GM12801 (cell line): ENCODE results near the gene GASK1B.

ENCODE experiments used
- CTCF ChIP-seq: IDR thresholded peaks from one replicate; pipeline ENCODE4 v1.5.1; 2011; ENCODE audit warnings: control low read depth; ENCODE audit not compliant: insufficient read length; ENCODE audit errors: extremely low read depth

The GASK1B gene

DNA sequence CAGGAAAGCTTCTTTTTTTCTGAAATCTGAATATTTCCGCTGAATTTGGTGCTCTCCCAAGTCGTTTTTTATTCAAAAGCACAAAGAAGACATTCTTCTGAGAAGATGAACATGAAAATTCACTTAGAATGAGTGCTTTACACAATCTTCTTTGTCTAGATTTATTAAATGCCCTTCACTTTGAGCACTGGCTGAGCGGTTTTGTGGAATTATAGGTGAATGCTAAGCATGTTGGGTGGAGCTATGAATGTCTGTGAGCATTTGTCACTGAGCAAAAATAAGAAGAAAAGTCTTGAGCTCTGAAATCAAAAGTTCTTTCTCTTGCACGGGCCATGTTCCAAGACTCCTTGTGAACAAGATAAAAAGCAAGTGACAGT is 13.1 kb downstream of the GASK1B start:
- TF ChIP-seq CTCF, result no peak

GRCh38 chr4:158159054-158159717 is 13.6 kb downstream of the GASK1B start:
- no peak for TF ChIP-seq CTCF

- TF ChIP-seq CTCF, result no peak
Measured at GRCh38 chr4:158157412-158157811, 15.4 kb downstream of the GASK1B start.

GRCh38 chr4:158155656-158156356 is 17.0 kb downstream of the GASK1B start:
- no peak for TF ChIP-seq CTCF

DNA sequence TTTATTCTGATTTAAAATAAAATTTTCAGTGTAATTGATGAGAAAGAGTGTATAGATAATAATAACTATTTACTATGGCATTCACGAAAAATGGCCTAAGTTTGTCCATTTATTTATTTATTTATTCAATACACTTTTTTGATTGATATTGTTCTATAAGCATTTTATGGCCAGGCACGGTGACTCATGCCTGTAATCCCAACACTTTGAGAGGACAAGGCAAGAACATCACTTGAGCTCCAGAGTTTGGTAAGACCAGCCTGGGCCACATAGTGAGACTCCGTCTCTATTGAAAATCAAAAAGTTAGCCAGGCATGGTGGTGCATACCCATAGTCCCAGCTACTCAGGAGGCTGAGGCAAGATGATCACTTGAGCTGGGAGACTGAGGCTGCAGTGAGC is 25.7 kb downstream of the GASK1B start:
- TF ChIP-seq CTCF, result no peak

GRCh38 chr4:158146736-158147135 is 26.1 kb downstream of the GASK1B start:
- no peak for TF ChIP-seq CTCF

DNA sequence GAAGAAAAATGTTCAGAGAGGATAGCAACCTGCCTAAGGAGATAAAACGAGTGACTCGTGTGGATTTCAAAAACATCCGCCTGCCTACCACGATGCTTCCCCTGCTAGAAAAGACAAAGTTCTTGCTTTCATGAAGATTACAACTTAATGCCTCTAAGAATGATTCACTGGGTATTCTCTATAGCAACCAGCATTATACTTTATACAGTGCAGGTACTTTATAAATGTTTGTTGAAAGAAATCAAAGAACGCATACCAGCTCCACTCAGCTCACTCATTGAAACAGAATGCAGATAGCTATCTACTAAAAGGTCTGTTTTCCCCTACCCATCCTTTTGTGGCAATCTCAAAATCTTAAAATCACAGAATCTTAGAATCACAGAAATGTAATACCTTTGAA is 33.7 kb downstream of the GASK1B start:
- no peak for TF ChIP-seq CTCF
